Measurements from ENCODE around the gene DRD1.

DNA sequence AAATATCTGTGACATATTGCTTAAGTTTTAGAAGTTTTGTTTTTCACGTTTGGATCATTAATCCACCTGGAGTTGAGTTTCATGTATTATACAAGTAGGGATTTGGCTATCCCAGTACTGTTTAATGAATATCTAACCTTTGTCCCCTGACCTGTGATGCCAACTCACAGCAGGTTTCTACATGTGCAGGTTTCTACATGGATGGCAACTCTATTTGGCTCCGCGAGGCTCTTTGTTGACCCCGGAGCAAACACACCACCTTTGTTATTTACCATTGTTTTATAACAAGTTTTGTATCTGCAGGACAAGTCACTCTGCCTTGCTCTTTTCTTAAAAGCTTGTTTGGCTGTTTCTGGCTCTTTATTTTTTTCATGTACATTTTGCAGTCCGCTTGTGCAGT, 33.5 kb upstream of the DRD1 start:
- no peak for TF ChIP-seq RCOR1 (IDR thresholded peaks at IDR 0.05; ENCODE audit: low read length)
- no peak for TF ChIP-seq SIN3A (IDR thresholded peaks at IDR 0.05; ENCODE audit: borderline replicate concordance, low read depth, low read length)
- no peak for TF ChIP-seq TAF1 (IDR thresholded peaks at IDR 0.05; ENCODE audit: borderline replicate concordance, low read depth, low read length)
- no peak for TF ChIP-seq CTCF (IDR thresholded peaks at IDR 0.05)
- TF ChIP-seq, protein P1, sequence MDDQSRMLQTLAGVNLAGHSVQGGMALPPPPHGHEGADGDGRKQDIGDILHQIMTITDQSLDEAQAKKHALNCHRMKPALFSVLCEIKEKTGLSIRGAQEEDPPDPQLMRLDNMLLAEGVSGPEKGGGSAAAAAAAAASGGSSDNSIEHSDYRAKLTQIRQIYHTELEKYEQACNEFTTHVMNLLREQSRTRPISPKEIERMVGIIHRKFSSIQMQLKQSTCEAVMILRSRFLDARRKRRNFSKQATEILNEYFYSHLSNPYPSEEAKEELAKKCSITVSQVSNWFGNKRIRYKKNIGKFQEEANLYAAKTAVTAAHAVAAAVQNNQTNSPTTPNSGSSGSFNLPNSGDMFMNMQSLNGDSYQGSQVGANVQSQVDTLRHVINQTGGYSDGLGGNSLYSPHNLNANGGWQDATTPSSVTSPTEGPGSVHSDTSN (IDR thresholded peaks at IDR 0.05) = no peak
- TF ChIP-seq TCF12 (IDR thresholded peaks at IDR 0.05) = no peak

Measured in SK-N-SH (cell line).